Prostate gland (tissue), 2 donors: Measurements from ENCODE around the gene PRR5.

ENCODE experiments used
- CTCF ChIP-seq, 4 experiments: fragments of 200-600 bp in 2 of 4; fragments of 450-650 bp in 2 of 4; sonication (generic) in 2 of 4; IDR thresholded peaks; 1 replicate in 3 of 4; 2 replicates in 1 of 4; pipeline ENCODE4 v1.5.1; 2016 to 2019; ENCODE audit warnings: antibody characterized with exemption in 4 of 4, mild to moderate bottlenecking in 2 of 4, moderate library complexity in 2 of 4
- POLR2A ChIP-seq: fragments of 450-650 bp; IDR thresholded peaks from one replicate; pipeline ENCODE4 v1.6.1; 2016; ENCODE audit warnings: antibody characterized with exemption, mild to moderate bottlenecking
- POLR2AphosphoS5 ChIP-seq: sonication (generic); formaldehyde crosslinking; IDR thresholded peaks from one replicate; pipeline ENCODE4 v1.6.1; 2017; ENCODE audit warnings: antibody characterized with exemption

GRCh38 chr22:44759430-44760310, 57.7 kb downstream of the PRR5 start:
- TF ChIP-seq CTCF (IDR thresholded peaks at IDR 0.05) = no peak
- no peak for TF ChIP-seq POLR2A
- TF ChIP-seq POLR2AphosphoS5 = no peak
